Nephron (organoid): Measurements from ENCODE around the gene JAG1.

Source experiments
- H3K27ac Mint-ChIP-seq, 3 experiments: 2 replicates each; pipeline ENCODE4 v1.8.0; 2020; ENCODE audit warnings: mixed read lengths in 3 of 3, mild to moderate bottlenecking in 2 of 3, moderate library complexity in 1 of 3
- H3K27me3 Mint-ChIP-seq: 2 replicates; pipeline ENCODE4 v1.8.0; 2021; ENCODE audit warnings: low read depth, mild to moderate bottlenecking, moderate library complexity, mixed read lengths
- H3K36me3 Mint-ChIP-seq: 2 replicates; pipeline ENCODE4 v1.8.0; 2020; ENCODE audit warnings: low read depth, mixed read lengths
- H3K4me1 Mint-ChIP-seq: 2 replicates; pipeline ENCODE4 v1.8.0; 2020; ENCODE audit warnings: mixed read lengths
- H3K4me3 Mint-ChIP-seq, 3 experiments: 2 replicates each; pipeline ENCODE4 v1.8.0; 2020; ENCODE audit warnings: mild to moderate bottlenecking in 3 of 3, mixed read lengths in 3 of 3, moderate library complexity in 2 of 3
- H3K9me3 Mint-ChIP-seq: 2 replicates; pipeline ENCODE4 v1.8.0; 2020; ENCODE audit warnings: mixed read lengths
- CTCF ChIP-seq, 3 experiments: fragments of 200-600 bp; sonication (generic); IDR thresholded peaks; one replicate each; pipeline ENCODE4 v1.5.0; 2021; ENCODE audit warnings: antibody characterized with exemption in 3 of 3; ENCODE audit not compliant: unreplicated experiment in 3 of 3

Gene JAG1

GRCh38 chr20:10632721-10633509 is 40.9 kb downstream of the JAG1 start:
- Mint-ChIP-seq H3K27ac (peak overlapping the region; percentile 49 to 71 (median 66)), H3K36me3 (peaks cover 10% of the 10 kb centered on the region), H3K4me3 (no peak overlapping the region), H3K4me1 (peaks cover 74% of the 10 kb centered on the region), H3K9me3 (no peaks in the 10 kb centered on the region), H3K27me3 (peaks cover 9% of the 10 kb centered on the region)
- TF ChIP-seq CTCF (IDR thresholded peaks at IDR 0.05; ENCODE audit: unreplicated experiment in 3 of 3): no peak

- no peak for TF ChIP-seq CTCF (IDR thresholded peaks at IDR 0.05; ENCODE audit: unreplicated experiment in 3 of 3)
- Mint-ChIP-seq H3K4me1 (peaks cover 73% of the 10 kb centered on the region), H3K9me3 (no peaks in the 10 kb centered on the region), H3K27ac (peak overlapping the region; percentile 22 to 70 (median 48)), H3K4me3 (no peak overlapping the region), H3K36me3 (no peaks in the 10 kb centered on the region), H3K27me3 (peaks cover 9% of the 10 kb centered on the region)
These were observed 42.7 kb downstream of the JAG1 start for GRCh38 chr20:10631126-10631525.

- peaks cover 9% of the 10 kb centered on the region for H3K27me3 Mint-ChIP-seq
- no peak for TF ChIP-seq CTCF (IDR thresholded peaks at IDR 0.05; ENCODE audit: unreplicated experiment in 3 of 3)
- H3K36me3 Mint-ChIP-seq: no peaks in the 10 kb centered on the region
- H3K4me1 Mint-ChIP-seq: peaks cover 70% of the 10 kb centered on the region
- H3K27ac Mint-ChIP-seq: peak overlapping the region; percentile 92 to 96 (median 95)
- H3K4me3 Mint-ChIP-seq: peak overlapping the region; percentile 17 to 27 (median 27)
- no peaks in the 10 kb centered on the region for H3K9me3 Mint-ChIP-seq
These were observed 43.7 kb downstream of the JAG1 start for GRCh38 chr20:10629946-10630650.

GRCh38 chr20:10626896-10627295 is 46.9 kb downstream of the JAG1 start:
- no peak overlapping the region for H3K4me3 Mint-ChIP-seq
- peaks cover 8% of the 10 kb centered on the region for H3K36me3 Mint-ChIP-seq
- H3K4me1 Mint-ChIP-seq: peaks cover 55% of the 10 kb centered on the region
- peak overlapping the region; percentile 7 to 76 (median 62) for H3K27ac Mint-ChIP-seq
- no peaks in the 10 kb centered on the region for H3K27me3 Mint-ChIP-seq
- no peak for TF ChIP-seq CTCF (IDR thresholded peaks at IDR 0.05; ENCODE audit: unreplicated experiment in 3 of 3)
- no peaks in the 10 kb centered on the region for H3K9me3 Mint-ChIP-seq

GRCh38 chr20:10625641-10626040 is 48.2 kb downstream of the JAG1 start:
- H3K36me3 Mint-ChIP-seq: peaks cover 8% of the 10 kb centered on the region
- peaks cover 66% of the 10 kb centered on the region for H3K4me1 Mint-ChIP-seq
- peak overlapping the region; percentile 66 to 82 (median 74) for H3K27ac Mint-ChIP-seq
- H3K9me3 Mint-ChIP-seq: no peaks in the 10 kb centered on the region
- H3K27me3 Mint-ChIP-seq: no peaks in the 10 kb centered on the region
- no peak for TF ChIP-seq CTCF (IDR thresholded peaks at IDR 0.05; ENCODE audit: unreplicated experiment in 3 of 3)
- no peak overlapping the region for H3K4me3 Mint-ChIP-seq
